Trophoblast cell (in vitro differentiated cells and primary cell): ENCODE data around the gene TMEM135.

ENCODE experiments used
- DNase-seq, 2 donors: peaks; one replicate each; pipeline ENCODE4 v3.0.0-alpha.2; 2016
- H2AFZ ChIP-seq: 2 replicates; pipeline ENCODE4 v1.6.1; 2013; ENCODE audit warnings: low read length, moderate library complexity, mild to moderate bottlenecking; ENCODE audit not compliant: insufficient read depth, poor library complexity
- H2AK5ac ChIP-seq: 2 replicates; pipeline ENCODE4 v1.6.1; 2013; ENCODE audit warnings: mild to moderate bottlenecking, low read length
- H2BK120ac ChIP-seq: 2 replicates; pipeline ENCODE4 v1.6.1; 2013; ENCODE audit warnings: low read length, mild to moderate bottlenecking, moderate library complexity; ENCODE audit not compliant: insufficient read depth, poor library complexity
- H2BK12ac ChIP-seq: 2 replicates; pipeline ENCODE4 v1.6.1; 2013; ENCODE audit warnings: mild to moderate bottlenecking, low read length, moderate library complexity
- H2BK5ac ChIP-seq: 2 replicates; pipeline ENCODE4 v1.6.1; 2013; ENCODE audit warnings: low read length, low read depth, moderate library complexity, mild to moderate bottlenecking; ENCODE audit not compliant: poor library complexity
- H3K14ac ChIP-seq: 2 replicates; pipeline ENCODE4 v1.6.1; 2013; ENCODE audit warnings: mild to moderate bottlenecking, low read length
- H3K18ac ChIP-seq: 2 replicates; pipeline ENCODE4 v1.6.1; 2013; ENCODE audit warnings: mild to moderate bottlenecking, low read length
- H3K23ac ChIP-seq: 2 replicates; pipeline ENCODE4 v1.6.1; 2013; ENCODE audit warnings: low read length
- H3K27ac ChIP-seq: 2 replicates; pipeline ENCODE4 v1.5.1; 2013; ENCODE audit warnings: low read depth, mild to moderate bottlenecking, inconsistent platforms, low read length, moderate library complexity
- H3K27me3 ChIP-seq: 2 replicates; pipeline ENCODE4 v1.6.1; 2013; ENCODE audit warnings: inconsistent platforms, mild to moderate bottlenecking, low read length, moderate library complexity; ENCODE audit not compliant: insufficient read depth
- H3K36me3 ChIP-seq, 2 experiments: 1 replicate in 1 of 2; 2 replicates in 1 of 2; pipeline ENCODE4 v1.6.1; 2013; ENCODE audit warnings: low read length in 2 of 2, mild to moderate bottlenecking in 2 of 2, moderate library complexity in 1 of 2; ENCODE audit not compliant: insufficient read depth in 2 of 2, control insufficient read depth in 1 of 2
- H3K4ac ChIP-seq: 2 replicates; pipeline ENCODE4 v1.6.1; 2013; ENCODE audit warnings: low read depth, mild to moderate bottlenecking, low read length, moderate library complexity
- H3K4me1 ChIP-seq, 2 experiments: 1 replicate in 1 of 2; 2 replicates in 1 of 2; pipeline ENCODE4 v1.6.1; 2013; ENCODE audit warnings: low read length in 2 of 2, mild to moderate bottlenecking in 2 of 2, moderate library complexity in 1 of 2; ENCODE audit not compliant: insufficient read depth in 2 of 2, control insufficient read depth in 1 of 2
- H3K4me2 ChIP-seq: 2 replicates; pipeline ENCODE4 v1.6.1; 2013; ENCODE audit warnings: inconsistent platforms, mild to moderate bottlenecking, low read length, moderate library complexity
- H3K4me3 ChIP-seq: 2 replicates; pipeline ENCODE4 v1.5.1; 2013; ENCODE audit warnings: mild to moderate bottlenecking, low read depth, low read length, inconsistent platforms
- H3K79me1 ChIP-seq: one replicate; pipeline ENCODE4 v1.6.1; 2013; ENCODE audit warnings: low read length
- H3K79me2 ChIP-seq: 2 replicates; pipeline ENCODE4 v1.6.1; 2013; ENCODE audit warnings: low read length, mild to moderate bottlenecking; ENCODE audit not compliant: control insufficient read depth, insufficient read depth, poor library complexity
- H3K9ac ChIP-seq: 2 replicates; pipeline ENCODE4 v1.6.1; 2013; ENCODE audit warnings: mild to moderate bottlenecking, low read length
- H3K9me3 ChIP-seq: 2 replicates; pipeline ENCODE4 v1.6.1; 2013; ENCODE audit warnings: low read depth, mild to moderate bottlenecking, control low read depth, inconsistent platforms, low read length; ENCODE audit not compliant: insufficient read depth
- H4K12ac ChIP-seq: 2 replicates; pipeline ENCODE4 v1.6.1; 2013; ENCODE audit warnings: low read depth, mild to moderate bottlenecking, low read length, moderate library complexity
- H4K8ac ChIP-seq: 2 replicates; pipeline ENCODE4 v1.6.1; 2013; ENCODE audit warnings: low read depth, mild to moderate bottlenecking, low read length, moderate library complexity
- H4K91ac ChIP-seq: one replicate; pipeline ENCODE4 v1.6.1; 2013; ENCODE audit warnings: low read depth, mild to moderate bottlenecking, low read length, moderate library complexity
- WGBS: extraction: QIAGEN DNeasy Blood & Tissue Kit; methylation state at CpG from one replicate; pipeline ENCODE4 v1.1.7; 2013; ENCODE audit warnings: missing lambda C conversion rate; ENCODE audit not compliant: insufficient read length, insufficient coverage; ENCODE audit errors: extremely low coverage; 5-methylcytosine and 5-hydroxymethylcytosine counted together

Gene TMEM135

GRCh38 chr11:87114093-87114492 is 76.4 kb downstream of the TMEM135 start:
- Histone ChIP-seq H4K8ac (no peak overlapping the region), H3K9ac (no peak overlapping the region)

DNA sequence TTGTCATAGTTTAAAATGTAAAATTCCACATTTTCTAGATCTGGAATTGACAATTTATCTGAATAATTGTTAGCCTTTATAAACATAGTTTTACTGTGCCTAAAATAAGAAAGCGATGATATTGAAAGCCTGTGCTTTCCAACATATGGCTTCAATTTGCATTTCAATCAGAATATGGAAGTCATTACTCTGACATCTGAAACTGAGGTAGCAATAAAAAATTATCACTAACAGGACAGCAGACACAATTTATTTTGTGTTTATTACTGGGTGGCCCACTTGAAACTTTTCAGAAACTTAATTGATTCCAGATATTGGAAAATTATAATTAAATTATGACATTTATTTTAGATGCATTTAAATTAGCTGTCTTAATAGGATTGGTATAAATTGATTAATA is 78.5 kb downstream of the TMEM135 start:
- H3K23ac ChIP-seq = no peak overlapping the region
- no peaks in the 10 kb centered on the region for H3K79me2 ChIP-seq
- no peak overlapping the region for H2BK12ac ChIP-seq
- no CpG with 5 or more reads among the region's 1 CpG for WGBS
- H2AK5ac ChIP-seq = no peak overlapping the region
- H2BK120ac ChIP-seq = no peak overlapping the region
- no peak overlapping the region for H4K91ac ChIP-seq
- H3K36me3 ChIP-seq = no peaks in the 10 kb centered on the region
- H3K14ac ChIP-seq = no peak overlapping the region
- no peak overlapping the region for H3K4me3 ChIP-seq
- no peak overlapping the region for H3K18ac ChIP-seq
- no peak overlapping the region for H4K8ac ChIP-seq
- no peak overlapping the region for H3K4ac ChIP-seq
- H3K27ac ChIP-seq = no peak overlapping the region
- H2BK5ac ChIP-seq = no peak overlapping the region
- H3K9ac ChIP-seq = no peak overlapping the region
- H3K4me2 ChIP-seq = no peak overlapping the region
- no peak for DNase-seq
- H3K79me1 ChIP-seq = no peaks in the 10 kb centered on the region
- no peaks in the 10 kb centered on the region for H3K9me3 ChIP-seq
- no peak overlapping the region for H2AFZ ChIP-seq
- H3K4me1 ChIP-seq = no peaks in the 10 kb centered on the region
- no peaks in the 10 kb centered on the region for H3K27me3 ChIP-seq
- no peak overlapping the region for H4K12ac ChIP-seq

More at GRCh38 chr11:87114093-87114492, 76.4 kb downstream of the TMEM135 start:
- H3K36me3 ChIP-seq = no peaks in the 10 kb centered on the region
- H3K79me2 ChIP-seq = no peaks in the 10 kb centered on the region
- no peak overlapping the region for H3K4me2 ChIP-seq
- H3K9me3 ChIP-seq = no peaks in the 10 kb centered on the region
- H3K27me3 ChIP-seq = no peaks in the 10 kb centered on the region
- H3K14ac ChIP-seq = no peak overlapping the region
- H2AK5ac ChIP-seq = no peak overlapping the region
- no peak overlapping the region for H4K91ac ChIP-seq
- no peaks in the 10 kb centered on the region for H3K4me1 ChIP-seq
- no peak overlapping the region for H2BK5ac ChIP-seq
- no peaks in the 10 kb centered on the region for H3K79me1 ChIP-seq
- DNase-seq = no peak
- H2BK120ac ChIP-seq = no peak overlapping the region
- H2BK12ac ChIP-seq = no peak overlapping the region
- H3K4ac ChIP-seq = no peak overlapping the region
- H3K23ac ChIP-seq = no peak overlapping the region
- no peak overlapping the region for H2AFZ ChIP-seq
- no peak overlapping the region for H3K27ac ChIP-seq
- no CpG with 5 or more reads among the region's 1 CpG for WGBS
- no peak overlapping the region for H3K18ac ChIP-seq
- no peak overlapping the region for H4K12ac ChIP-seq
- no peak overlapping the region for H3K4me3 ChIP-seq

- Histone ChIP-seq H3K4me3 (no peak overlapping the region), H3K79me2 (no peaks in the 10 kb centered on the region), H3K9me3 (no peaks in the 10 kb centered on the region), H2BK120ac (no peak overlapping the region), H3K27ac (no peak overlapping the region), H2BK12ac (no peak overlapping the region), H3K23ac (no peak overlapping the region), H3K4ac (no peak overlapping the region), H2AFZ (no peak overlapping the region), H3K36me3 (no peaks in the 10 kb centered on the region), H3K18ac (no peak overlapping the region), H3K27me3 (no peaks in the 10 kb centered on the region), H3K9ac (no peak overlapping the region), H4K91ac (no peak overlapping the region), H4K12ac (no peak overlapping the region), H3K14ac (no peak overlapping the region), H3K79me1 (no peaks in the 10 kb centered on the region), H2AK5ac (no peak overlapping the region), H3K4me1 (no peaks in the 10 kb centered on the region), H2BK5ac (no peak overlapping the region), H4K8ac (no peak overlapping the region), H3K4me2 (no peak overlapping the region)
- WGBS = no CpG with 5 or more reads among the region's 1 CpG
- no peak for DNase-seq
Observed at GRCh38 chr11:87120937-87121336, 83.2 kb downstream of the TMEM135 start.

DNA sequence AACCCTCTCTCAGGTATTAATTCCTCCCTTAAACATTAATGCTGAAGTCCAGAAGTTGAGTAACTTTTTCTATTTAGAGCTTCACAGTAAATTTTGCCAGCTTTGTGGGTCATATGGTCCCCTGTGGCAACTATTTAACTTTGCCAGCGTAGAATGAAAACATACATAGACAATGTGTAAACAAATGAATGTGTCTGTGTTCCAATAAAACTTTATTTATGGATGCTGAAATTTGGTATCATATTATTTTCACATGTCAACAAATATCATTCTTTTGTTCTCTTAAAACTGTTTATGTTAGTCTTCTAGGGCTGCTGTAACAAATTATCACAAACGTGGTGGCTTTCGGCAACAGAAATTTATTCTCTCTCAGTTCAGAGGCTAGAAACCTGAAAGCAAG is 85.1 kb downstream of the TMEM135 start:
- Histone ChIP-seq H3K18ac (no peak overlapping the region), H3K27me3 (no peaks in the 10 kb centered on the region), H3K4me3 (no peak overlapping the region), H3K27ac (no peak overlapping the region), H4K12ac (no peak overlapping the region), H2BK5ac (no peak overlapping the region), H2AFZ (no peak overlapping the region), H3K4me2 (no peak overlapping the region), H4K91ac (no peak overlapping the region), H2BK120ac (no peak overlapping the region), H3K9me3 (no peaks in the 10 kb centered on the region), H2AK5ac (no peak overlapping the region), H3K36me3 (no peaks in the 10 kb centered on the region), H3K9ac (no peak overlapping the region), H3K4ac (no peak overlapping the region), H3K23ac (no peak overlapping the region), H2BK12ac (no peak overlapping the region), H3K4me1 (no peaks in the 10 kb centered on the region), H3K14ac (no peak overlapping the region), H4K8ac (no peak overlapping the region), H3K79me2 (no peaks in the 10 kb centered on the region), H3K79me1 (no peaks in the 10 kb centered on the region)
- no CpG with 5 or more reads among the region's 3 CpGs for WGBS
- no peak for DNase-seq
